Hippocampal formation (tissue), 2 donors: ENCODE data around the gene ZCCHC14.
"Not testable (repeated sequence)": the region's sequence is repeated elsewhere in the genome, so short reads cannot be mapped to it uniquely, and the experiment has no call there.

Experiments used
- DNase-seq, 2 donors: peaks; one replicate each; lab custom pipeline; 2025; lab: John Stamatoyannopoulos, UW

ZCCHC14 gene

GRCh38 chr16:87497023-87497766, 4.4 kb upstream of the ZCCHC14 start:
- not testable (repeated sequence) for DNase-seq

- DNase-seq = no peak
These were observed 3.6 kb upstream of the ZCCHC14 start for GRCh38 chr16:87496447-87496801.

- no peak for DNase-seq
These were observed 3.0 kb upstream of the ZCCHC14 start for GRCh38 chr16:87495578-87496446.

GRCh38 chr16:87493608-87494280, 920 bp upstream of the ZCCHC14 start:
- DNase-seq = no peak

- no peak for DNase-seq
These were observed 563 bp downstream of the ZCCHC14 start for GRCh38 chr16:87492291-87492630.

- no peak for DNase-seq
These were observed 1.1 kb downstream of the ZCCHC14 start for GRCh38 chr16:87491522-87492290.

GRCh38 chr16:87490799-87491521, 1.9 kb downstream of the ZCCHC14 start:
- not testable (repeated sequence) for DNase-seq

GRCh38 chr16:87490096-87490798, 2.6 kb downstream of the ZCCHC14 start:
- no peak for DNase-seq

- no peak for DNase-seq
These were observed 3.3 kb downstream of the ZCCHC14 start for GRCh38 chr16:87489434-87490045.

GRCh38 chr16:87488960-87489359, 3.9 kb downstream of the ZCCHC14 start:
- not testable (repeated sequence) for DNase-seq

- DNase-seq = no peak
These were observed 5.4 kb downstream of the ZCCHC14 start for GRCh38 chr16:87487361-87487924.

- no peak for DNase-seq
These were observed 6.0 kb downstream of the ZCCHC14 start for GRCh38 chr16:87486713-87487247.

- no peak for DNase-seq
These were observed 6.5 kb downstream of the ZCCHC14 start for GRCh38 chr16:87486282-87486681.

- not testable (repeated sequence) for DNase-seq
These were observed 7.0 kb downstream of the ZCCHC14 start for GRCh38 chr16:87485792-87486191.

- no peak for DNase-seq
These were observed 8.1 kb downstream of the ZCCHC14 start for GRCh38 chr16:87484487-87485331.

GRCh38 chr16:87483481-87483880, 9.3 kb downstream of the ZCCHC14 start:
- DNase-seq = no peak

- not testable (repeated sequence) for DNase-seq
These were observed 10.2 kb downstream of the ZCCHC14 start for GRCh38 chr16:87482670-87483069.

- DNase-seq = no peak
These were observed 10.6 kb downstream of the ZCCHC14 start for GRCh38 chr16:87482266-87482665.

GRCh38 chr16:87481711-87482110, 11.1 kb downstream of the ZCCHC14 start:
- DNase-seq = not testable (repeated sequence)
